Measurements from ENCODE around the gene RAPGEF1. TPM values are rescaled to one million over a fixed set of nuclear protein-coding genes. Genes with fewer than 3 reads are reported as not detected.
A peak's percentile ranks its signal among the peaks of the same experiment; 100 is the strongest.

RAPGEF1 gene
- total and polyA plus RNA-seq, 2 of the 13 experiments (the other 11 are each of a cell fraction or from before 2014, with no cell fraction given), result 21.2 to 38.9 TPM

- no peak overlapping the region for H2AFZ ChIP-seq (ENCODE audit: low read length)
- no peaks in the 10 kb centered on the region for H4K20me1 ChIP-seq (ENCODE audit: insufficient read depth, low read length)
- no peaks in the 10 kb centered on the region for H3K9me3 ChIP-seq (ENCODE audit: low read length)
- no peak for TF ChIP-seq HOXA3 (CRISPR knock-in tag; IDR thresholded peaks at IDR 0.05)
- TF ChIP-seq CBX5 (CRISPR knock-in tag; IDR thresholded peaks at IDR 0.05; ENCODE audit: borderline replicate concordance), result no peak
- FAIRE-seq, result no peak
- POLR2A ChIA-PET, result no interaction called here
- H3K79me2 ChIP-seq (ENCODE audit: insufficient read depth, low read length), result no peaks in the 10 kb centered on the region
- no peak overlapping the region for H3K27ac ChIP-seq (ENCODE audit: extremely low read length, insufficient read depth, low read length)
- no peak overlapping the region for H3K4me2 ChIP-seq (ENCODE audit: low read depth, low read length)
- ATAC-seq, result no peak
- H3K27me3 ChIP-seq (ENCODE audit: control insufficient read depth in 1 of 2, insufficient read depth in 2 of 2, low read length in 2 of 2), result no peaks in the 10 kb centered on the region
- no peak overlapping the region for H3K9ac ChIP-seq (ENCODE audit: insufficient read depth, low read depth, low read length)
- intact Hi-C loops (cut with micrococcal nuclease; ENCODE audit: unreplicated experiment) (no loop called here), in situ Hi-C loops (cut with HindIII; ENCODE audit: extremely low pct_ligation_motif_present, low pct_unique_long_range_greater_than_20kb) (no loop called here)
- no peak for DNase-seq (ENCODE audit: low spot score)
- CTCF ChIA-PET (ENCODE audit: low intra/inter-chr PET ratio, low total read pairs), result no interaction called here
- WGBS (ENCODE audit: low lambda C conversion rate), result 96% methylated on average over 6 of the region's 6 CpGs
- no TSS peak for BruUV-seq (replicated peaks)
- H3K36me3 ChIP-seq (replicated peaks in 1 of 2; ENCODE audit: control insufficient read depth in 1 of 2, insufficient read depth in 2 of 2, low read length in 2 of 2), result peaks cover 11 to 53% of the 10 kb centered on the region in 2 experiments; a peak in 4 of 5 replicates
- H3K4me1 ChIP-seq (ENCODE audit: insufficient read depth, low read length), result no peaks in the 10 kb centered on the region
- no peak overlapping the region for H3K4me3 ChIP-seq (replicated peaks in 1 of 3; ENCODE audit: insufficient read depth in 1 of 3, low read depth in 2 of 3, low read length in 3 of 3)
Observed at GRCh38 chr9:131625508-131625787, 114.4 kb downstream of the RAPGEF1 start.

DNA sequence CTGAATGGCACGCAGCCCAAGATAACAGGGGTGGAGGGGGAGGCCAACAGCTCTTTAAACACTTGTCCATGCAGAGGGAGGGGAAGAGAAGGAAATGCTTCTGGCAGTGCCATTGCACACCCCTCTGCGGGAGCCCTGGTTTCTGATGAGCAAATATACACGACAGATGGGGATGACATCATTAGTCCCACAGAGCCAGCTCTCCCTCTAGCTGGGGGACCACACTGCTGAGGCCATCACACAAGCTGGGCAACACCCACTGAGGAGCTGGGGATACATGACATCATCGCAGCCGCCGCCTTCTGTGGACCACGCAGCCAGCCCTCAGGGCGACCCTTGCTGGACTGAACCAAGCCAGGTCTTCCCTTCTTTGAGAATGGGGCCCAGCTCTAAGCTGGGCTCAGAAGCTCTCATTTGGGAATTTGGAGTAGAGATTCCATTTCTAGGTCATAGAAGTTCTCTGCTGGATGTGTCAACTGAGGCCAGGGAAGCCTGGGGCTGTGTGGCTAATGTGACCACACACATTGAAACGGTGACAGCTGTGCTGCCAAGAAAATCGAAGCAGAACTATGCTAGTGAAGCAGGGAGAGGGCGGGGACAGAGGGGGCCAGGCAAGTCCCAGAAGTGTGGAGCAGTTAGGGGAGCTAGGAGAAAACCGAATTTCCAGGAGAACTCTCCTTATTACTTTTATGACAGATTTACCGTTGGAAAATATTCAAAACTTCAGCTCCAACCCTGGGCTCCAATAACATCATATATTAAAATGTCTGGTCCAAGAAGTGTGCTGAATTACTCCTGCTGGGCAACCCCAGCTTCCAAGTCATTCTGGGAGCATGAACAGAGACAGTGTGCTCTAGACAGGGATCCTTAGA is 115.0 kb downstream of the RAPGEF1 start:
- Histone ChIP-seq H3K9ac (ENCODE audit: insufficient read depth, low read depth, low read length) (no peak overlapping the region), H4K20me1 (ENCODE audit: insufficient read depth, low read length) (no peaks in the 10 kb centered on the region), H3K79me2 (ENCODE audit: insufficient read depth, low read length) (no peaks in the 10 kb centered on the region), H3K36me3 (replicated peaks in 1 of 2; ENCODE audit: control insufficient read depth in 1 of 2, insufficient read depth in 2 of 2, low read length in 2 of 2) (peaks cover 13 to 56% of the 10 kb centered on the region in 2 experiments; a peak in 4 of 5 replicates), H3K4me3 (replicated peaks in 1 of 3; ENCODE audit: insufficient read depth in 1 of 3, low read depth in 2 of 3, low read length in 3 of 3) (no peak overlapping the region), H3K27me3 (ENCODE audit: control insufficient read depth in 1 of 2, insufficient read depth in 2 of 2, low read length in 2 of 2) (no peaks in the 10 kb centered on the region), H3K4me1 (ENCODE audit: insufficient read depth, low read length) (no peaks in the 10 kb centered on the region), H3K27ac (ENCODE audit: extremely low read length, insufficient read depth, low read length) (no peak overlapping the region), H2AFZ (ENCODE audit: low read length) (no peak overlapping the region), H3K4me2 (ENCODE audit: low read depth, low read length) (no peak overlapping the region), H3K9me3 (ENCODE audit: low read length) (no peaks in the 10 kb centered on the region)
- TF ChIP-seq ARNT2 (CRISPR knock-in tag; IDR thresholded peaks at IDR 0.05; ENCODE audit: low read depth) (no peak), ZNF761 (CRISPR knock-in tag; conservative IDR thresholded peaks at IDR 0.05) (no peak), ZFP36L2 (CRISPR knock-in tag; IDR thresholded peaks at IDR 0.05) (no peak), ZKSCAN8 (CRISPR knock-in tag; IDR thresholded peaks at IDR 0.05; ENCODE audit: borderline replicate concordance) (no peak), ATF7 (IDR thresholded peaks at IDR 0.05) (peak; percentile 87), ATF7 (CRISPR knock-in tag; IDR thresholded peaks at IDR 0.05) (no peak)
- BruUV-seq (replicated peaks), result no TSS peak
- no peak for DNase-seq (ENCODE audit: low spot score)
- intact Hi-C loops (cut with micrococcal nuclease; ENCODE audit: unreplicated experiment) (no loop called here), in situ Hi-C loops (cut with HindIII; ENCODE audit: extremely low pct_ligation_motif_present, low pct_unique_long_range_greater_than_20kb) (no loop called here)
- 95% methylated on average over 7 of the region's 13 CpGs for WGBS (ENCODE audit: low lambda C conversion rate)
- CTCF ChIA-PET (ENCODE audit: low intra/inter-chr PET ratio, low total read pairs), result no interaction called here
- no peak for FAIRE-seq
- POLR2A ChIA-PET, result no interaction called here
- ATAC-seq, result no peak
